ENCODE measurements around the gene PSMC1. TPM values are rescaled to one million over a fixed set of nuclear protein-coding genes. Genes with fewer than 3 reads are reported as not detected.

PSMC1 gene
- total RNA-seq, 1 experiment from 2014 or later: 107 TPM

GRCh38 chr14:90266441-90267154, 10.2 kb downstream of the PSMC1 start:
- no peak overlapping the region for H3K4me3 Mint-ChIP-seq (ENCODE audit: unreplicated experiment)
- no peaks in the 10 kb centered on the region for H3K27me3 Mint-ChIP-seq (ENCODE audit: insufficient read depth, unreplicated experiment)
- TF ChIP-seq, protein P1, sequence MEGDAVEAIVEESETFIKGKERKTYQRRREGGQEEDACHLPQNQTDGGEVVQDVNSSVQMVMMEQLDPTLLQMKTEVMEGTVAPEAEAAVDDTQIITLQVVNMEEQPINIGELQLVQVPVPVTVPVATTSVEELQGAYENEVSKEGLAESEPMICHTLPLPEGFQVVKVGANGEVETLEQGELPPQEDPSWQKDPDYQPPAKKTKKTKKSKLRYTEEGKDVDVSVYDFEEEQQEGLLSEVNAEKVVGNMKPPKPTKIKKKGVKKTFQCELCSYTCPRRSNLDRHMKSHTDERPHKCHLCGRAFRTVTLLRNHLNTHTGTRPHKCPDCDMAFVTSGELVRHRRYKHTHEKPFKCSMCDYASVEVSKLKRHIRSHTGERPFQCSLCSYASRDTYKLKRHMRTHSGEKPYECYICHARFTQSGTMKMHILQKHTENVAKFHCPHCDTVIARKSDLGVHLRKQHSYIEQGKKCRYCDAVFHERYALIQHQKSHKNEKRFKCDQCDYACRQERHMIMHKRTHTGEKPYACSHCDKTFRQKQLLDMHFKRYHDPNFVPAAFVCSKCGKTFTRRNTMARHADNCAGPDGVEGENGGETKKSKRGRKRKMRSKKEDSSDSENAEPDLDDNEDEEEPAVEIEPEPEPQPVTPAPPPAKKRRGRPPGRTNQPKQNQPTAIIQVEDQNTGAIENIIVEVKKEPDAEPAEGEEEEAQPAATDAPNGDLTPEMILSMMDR (IDR thresholded peaks at IDR 0.05; ENCODE audit: unreplicated experiment): no peak
- ChIA-PET CTCF (interaction anchor here (1.1 to 1.3 kb wide), 2 partner anchors 9 to 294 kb away, joined by 3 read pairs; no protein-coding TSS in a partner anchor), POLR2A (interaction anchor here (3.1 kb wide), 1 partner anchor 9 kb away, joined by 19 read pairs; the partner anchor contains the start of gene PSMC1)
- BruUV-seq (replicated peaks): no TSS peak
- no peak for DNase-seq (ENCODE audit: unreplicated experiment)
- no peaks in the 10 kb centered on the region for H3K9me3 Mint-ChIP-seq (ENCODE audit: unreplicated experiment)
- no peaks in the 10 kb centered on the region for H3K4me1 Mint-ChIP-seq (ENCODE audit: insufficient read depth, unreplicated experiment)
- H3K27ac Mint-ChIP-seq (ENCODE audit: low read depth, unreplicated experiment): no peak overlapping the region
- peaks cover 93% of the 10 kb centered on the region for H3K36me3 Mint-ChIP-seq (ENCODE audit: insufficient read depth, unreplicated experiment)
- intact Hi-C loops (cut with micrococcal nuclease): no loop called here

GRCh38 chr14:90268420-90268819, 12.1 kb downstream of the PSMC1 start:
- Mint-ChIP-seq H3K4me3 (ENCODE audit: unreplicated experiment) (no peak overlapping the region), H3K36me3 (ENCODE audit: insufficient read depth, unreplicated experiment) (peaks cover 96% of the 10 kb centered on the region), H3K9me3 (ENCODE audit: unreplicated experiment) (no peaks in the 10 kb centered on the region), H3K27ac (ENCODE audit: low read depth, unreplicated experiment) (no peak overlapping the region), H3K27me3 (ENCODE audit: insufficient read depth, unreplicated experiment) (no peaks in the 10 kb centered on the region), H3K4me1 (ENCODE audit: insufficient read depth, unreplicated experiment) (no peaks in the 10 kb centered on the region)
- intact Hi-C loops (cut with micrococcal nuclease): no loop called here
- TF ChIP-seq, protein P1 (IDR thresholded peaks at IDR 0.05; ENCODE audit: unreplicated experiment): no peak
- ChIA-PET CTCF (interaction anchor here (1.6 kb wide), 1 partner anchor 10 kb away, joined by 6 read pairs; no protein-coding TSS in a partner anchor), POLR2A (interaction anchor here (3.1 kb wide), 1 partner anchor 11 kb away, joined by 19 read pairs; the partner anchor contains the start of gene PSMC1)
- no TSS peak for BruUV-seq (replicated peaks)
- no peak for DNase-seq (ENCODE audit: unreplicated experiment)

GRCh38 chr14:90272523-90272922, 16.2 kb downstream of the PSMC1 start:
- CTCF ChIA-PET: interaction anchor here (0.6 kb wide), 3 partner anchors 277 to 423 kb away, joined by 3 to 4 read pairs (median 3); no protein-coding TSS in a partner anchor
- H3K36me3 Mint-ChIP-seq (ENCODE audit: insufficient read depth, unreplicated experiment): peaks cover 76% of the 10 kb centered on the region
- peaks cover 13% of the 10 kb centered on the region for H3K4me1 Mint-ChIP-seq (ENCODE audit: insufficient read depth, unreplicated experiment)
- no peaks in the 10 kb centered on the region for H3K9me3 Mint-ChIP-seq (ENCODE audit: unreplicated experiment)
- BruUV-seq (replicated peaks): no TSS peak
- intact Hi-C loops (cut with micrococcal nuclease): no loop called here
- H3K27ac Mint-ChIP-seq (ENCODE audit: low read depth, unreplicated experiment): no peak overlapping the region
- H3K27me3 Mint-ChIP-seq (ENCODE audit: insufficient read depth, unreplicated experiment): no peaks in the 10 kb centered on the region
- DNase-seq (ENCODE audit: unreplicated experiment): no peak
- TF ChIP-seq, protein P1 (IDR thresholded peaks at IDR 0.05; ENCODE audit: unreplicated experiment): no peak
- H3K4me3 Mint-ChIP-seq (ENCODE audit: unreplicated experiment): no peak overlapping the region
- POLR2A ChIA-PET: interaction anchor here (1.2 to 2.3 kb wide), 2 partner anchors 9 to 16 kb away, joined by 4 to 6 read pairs; partner anchors contain the start of gene PSMC1

GRCh38 chr14:90273532-90273931, 17.2 kb downstream of the PSMC1 start:
- BruUV-seq (replicated peaks): no TSS peak
- H3K27ac Mint-ChIP-seq (ENCODE audit: low read depth, unreplicated experiment): no peak overlapping the region
- H3K27me3 Mint-ChIP-seq (ENCODE audit: insufficient read depth, unreplicated experiment): no peaks in the 10 kb centered on the region
- no peak overlapping the region for H3K4me3 Mint-ChIP-seq (ENCODE audit: unreplicated experiment)
- CTCF ChIA-PET: no interaction called here
- intact Hi-C loops (cut with micrococcal nuclease): no loop called here
- H3K4me1 Mint-ChIP-seq (ENCODE audit: insufficient read depth, unreplicated experiment): peaks cover 13% of the 10 kb centered on the region
- TF ChIP-seq, protein P1 (IDR thresholded peaks at IDR 0.05; ENCODE audit: unreplicated experiment): no peak
- peaks cover 73% of the 10 kb centered on the region for H3K36me3 Mint-ChIP-seq (ENCODE audit: insufficient read depth, unreplicated experiment)
- H3K9me3 Mint-ChIP-seq (ENCODE audit: unreplicated experiment): no peaks in the 10 kb centered on the region
- POLR2A ChIA-PET: no interaction called here
- no peak for DNase-seq (ENCODE audit: unreplicated experiment)
